Liver (tissue), 9 donors: ENCODE measurements around the gene NDUFAF5. TPM values are rescaled to one million over a fixed set of nuclear protein-coding genes. Genes with fewer than 3 reads are reported as not detected.

Experiments used
- DNase-seq: peaks from one replicate; pipeline ENCODE4 v3.0.0-alpha.2; 2017; ENCODE audit warnings: low spot score
- H3K27ac ChIP-seq, 2 donors: one replicate each; pipeline ENCODE4 v1.7.0; 2013; ENCODE audit warnings: inconsistent platforms in 2 of 2, low read length in 2 of 2, control low read depth in 1 of 2, low read depth in 1 of 2, mild to moderate bottlenecking in 1 of 2
- H3K27me3 ChIP-seq, 4 donors: one replicate each; pipeline versions ENCODE4 v1.6.1 to v1.7.0; 2013; ENCODE audit warnings: low read length in 3 of 4, inconsistent platforms in 1 of 4, mild to moderate bottlenecking in 1 of 4, moderate library complexity in 1 of 4; ENCODE audit not compliant: control insufficient read depth in 4 of 4, insufficient read depth in 4 of 4
- H3K36me3 ChIP-seq, 4 donors: one replicate each; pipeline versions ENCODE4 v1.6.1 to v1.7.0; 2013; ENCODE audit warnings: low read length in 3 of 4, mild to moderate bottlenecking in 3 of 4, low read depth in 1 of 4, moderate library complexity in 1 of 4; ENCODE audit not compliant: control insufficient read depth in 4 of 4, insufficient read depth in 3 of 4
- H3K4me1 ChIP-seq, 4 donors: one replicate each; pipeline versions ENCODE4 v1.6.1 to v1.7.0; 2013; ENCODE audit warnings: low read length in 3 of 4, mild to moderate bottlenecking in 3 of 4, moderate library complexity in 1 of 4; ENCODE audit not compliant: control insufficient read depth in 4 of 4, insufficient read depth in 4 of 4
- H3K4me3 ChIP-seq, 3 donors: one replicate each; pipeline versions ENCODE4 v1.6.1 to v1.7.0; 2013; ENCODE audit warnings: low read length in 3 of 3, control low read depth in 1 of 3, low read depth in 1 of 3, mild to moderate bottlenecking in 1 of 3
- H3K9ac ChIP-seq, 2 donors: one replicate each; pipeline ENCODE4 v1.7.0; 2013; ENCODE audit warnings: low read length in 2 of 2, mild to moderate bottlenecking in 2 of 2, moderate library complexity in 2 of 2, control low read depth in 1 of 2, low read depth in 1 of 2
- H3K9me3 ChIP-seq, 4 donors: one replicate each; pipeline versions ENCODE4 v1.6.1 to v1.7.0; 2013; ENCODE audit warnings: low read length in 3 of 4; ENCODE audit not compliant: control insufficient read depth in 4 of 4
- ATF3 ChIP-seq: IDR thresholded peaks from 2 replicates; pipeline ENCODE4 v1.6.1; 2016; ENCODE audit warnings: antibody characterized with exemption
- EGR1 ChIP-seq, 2 donors: IDR thresholded peaks; 2 replicates each; pipeline ENCODE4 v1.6.1; 2016 to 2018; ENCODE audit warnings: antibody characterized with exemption in 2 of 2, low read depth in 2 of 2
- FOXA1 ChIP-seq: IDR thresholded peaks from 2 replicates; pipeline ENCODE4 v1.6.1; 2016; ENCODE audit warnings: antibody characterized with exemption
- GABPA ChIP-seq, 2 donors: IDR thresholded peaks in 1 of 2; conservative IDR thresholded peaks in 1 of 2; 2 replicates each; pipeline ENCODE4 v1.6.1; 2016; ENCODE audit warnings: antibody characterized with exemption in 2 of 2, mild to moderate bottlenecking in 1 of 2, moderate library complexity in 1 of 2
- HNF4A ChIP-seq, 2 donors: conservative IDR thresholded peaks; 2 replicates each; pipeline ENCODE4 v1.6.1; 2016; ENCODE audit warnings: antibody characterized with exemption in 2 of 2, mild to moderate bottlenecking in 2 of 2
- HNF4G ChIP-seq: IDR thresholded peaks from 2 replicates; pipeline ENCODE4 v1.6.1; 2016; ENCODE audit warnings: antibody characterized with exemption
- JUND ChIP-seq, 2 donors: IDR thresholded peaks; 2 replicates each; pipeline ENCODE4 v1.6.1; 2016; ENCODE audit warnings: antibody characterized with exemption in 2 of 2
- MAX ChIP-seq: IDR thresholded peaks from 2 replicates; pipeline ENCODE4 v1.6.1; 2016; ENCODE audit warnings: antibody characterized with exemption
- RAD21 ChIP-seq, 2 donors: IDR thresholded peaks; 2 replicates each; pipeline ENCODE4 v1.6.1; 2016; ENCODE audit warnings: antibody characterized with exemption in 2 of 2, mild to moderate bottlenecking in 2 of 2
- REST ChIP-seq: IDR thresholded peaks from 2 replicates; pipeline ENCODE4 v1.6.1; 2016; ENCODE audit warnings: antibody characterized with exemption, mild to moderate bottlenecking
- RXRA ChIP-seq, 2 donors: IDR thresholded peaks; 2 replicates each; pipeline ENCODE4 v1.6.1; 2017 to 2018; ENCODE audit warnings: antibody characterized with exemption in 2 of 2, mild to moderate bottlenecking in 1 of 2
- SP1 ChIP-seq: IDR thresholded peaks from 2 replicates; pipeline ENCODE4 v1.6.1; 2018; ENCODE audit warnings: antibody characterized with exemption, mild to moderate bottlenecking
- TAF1 ChIP-seq: conservative IDR thresholded peaks from 2 replicates; pipeline ENCODE4 v1.6.1; 2016; ENCODE audit warnings: antibody characterized with exemption, mild to moderate bottlenecking
- WGBS: extraction: QIAGEN DNeasy Blood & Tissue Kit; methylation state at CpG from one replicate; pipeline ENCODE4 v1.1.7; 2013; 5-methylcytosine and 5-hydroxymethylcytosine counted together
- polyA plus RNA-seq, 2 donors: library from polyadenylated mRNA; stranded (reverse) in 1 of 2; unstranded in 1 of 2; fragments of 200-250 nt in 1 of 2; fragments of >200 nt in 1 of 2; fragmentation: Nextera tagmentation in 1 of 2; extraction: Ambion mirVana in 1 of 2; gene quantifications; one replicate each; pipeline versions ENCODE4 v1.2.1 to v1.2.3, GENCODE V29; 2013 to 2015
- total RNA-seq, 2 donors: library from RNA; depleted of rRNA; stranded (reverse); fragments of >200 nt; gene quantifications; one replicate each; pipeline ENCODE4 v1.2.3, GENCODE V29; 2014
- donor health status: healthy.
- donor health status: healthy.
- donor health status: healthy.
- donor health status: healthy.
- donor health status: healthy.

NDUFAF5 gene
- total and polyA plus RNA-seq, 4 donors, result 6.6 to 15.9 (median 12.3) TPM

DNA sequence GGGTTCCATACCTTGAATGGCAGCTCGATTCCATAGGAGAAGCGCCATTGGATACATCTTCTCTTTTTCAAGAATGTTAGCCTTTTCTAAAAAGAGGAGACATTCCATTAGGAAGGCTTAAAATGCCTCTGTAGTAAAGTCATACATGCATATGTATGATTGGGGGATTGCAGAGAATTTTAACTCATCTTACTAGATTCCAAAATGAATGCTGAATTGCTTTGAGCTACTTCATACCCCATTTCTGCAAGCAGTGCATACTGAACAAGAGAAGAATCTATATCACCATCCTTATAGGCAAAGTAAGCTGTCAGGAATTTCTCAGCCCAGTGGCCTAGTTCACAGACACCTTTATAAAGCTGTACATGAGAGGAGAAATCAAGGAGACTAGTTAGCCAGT, 80.3 kb downstream of the NDUFAF5 start:
- TF ChIP-seq RAD21 (IDR thresholded peaks at IDR 0.05) (no peak), EGR1 (IDR thresholded peaks at IDR 0.05; ENCODE audit: low read depth in 2 of 2) (no peak), GABPA (IDR thresholded peaks at IDR 0.05 in 1 of 2, conservative IDR thresholded peaks at IDR 0.05 in 1 of 2) (no peak), HNF4G (no peak), REST (no peak), TAF1 (no peak), FOXA1 (no peak), ATF3 (no peak), MAX (no peak)
- H3K4me3 ChIP-seq, result no peak overlapping the region
- WGBS, result 89% methylated on average over 2 of the region's 2 CpGs
- H3K36me3 ChIP-seq, result no peaks in the 10 kb centered on the region
- no peaks in the 10 kb centered on the region for H3K9me3 ChIP-seq
- no peak for DNase-seq
- no peak overlapping the region for H3K9ac ChIP-seq
- H3K27ac ChIP-seq, result no peak overlapping the region
- peaks cover 0 to 10% (median 2%) of the 10 kb centered on the region in 4 donors for H3K4me1 ChIP-seq
- no peaks in the 10 kb centered on the region for H3K27me3 ChIP-seq

GRCh38 chr20:13865791-13866351, 81.0 kb downstream of the NDUFAF5 start:
- 36% methylated on average over 5 of the region's 5 CpGs for WGBS
- Histone ChIP-seq H3K9ac (no peak overlapping the region), H3K9me3 (no peaks in the 10 kb centered on the region), H3K27ac (no peak overlapping the region), H3K4me3 (no peak overlapping the region), H3K27me3 (no peaks in the 10 kb centered on the region), H3K4me1 (peaks cover 0 to 10% (median 2%) of the 10 kb centered on the region in 4 donors), H3K36me3 (no peaks in the 10 kb centered on the region)
- no peak for DNase-seq
- TF ChIP-seq EGR1 (IDR thresholded peaks at IDR 0.05; ENCODE audit: low read depth in 2 of 2), result no peak
- TF ChIP-seq HNF4G, result no peak
- no peak for TF ChIP-seq REST
- TF ChIP-seq RXRA (IDR thresholded peaks at IDR 0.05), result no peak
- TF ChIP-seq SP1, result no peak
- no peak for TF ChIP-seq JUND (IDR thresholded peaks at IDR 0.05)
- no peak for TF ChIP-seq ATF3
- TF ChIP-seq HNF4A (conservative IDR thresholded peaks at IDR 0.05), result no peak
- no peak for TF ChIP-seq MAX
